ENCODE data around the gene RASGRP4. TPM values are rescaled to one million over a fixed set of nuclear protein-coding genes. Genes with fewer than 3 reads are reported as not detected.

RASGRP4 gene
- total RNA-seq, 1 experiment from 2014 or later = not detected

- no peaks in the 10 kb centered on the region for H3K9me2 ChIP-seq (replicated peaks; ENCODE audit: low read length)
- ChIA-PET CTCF (no interaction called here), POLR2A (ENCODE audit: unreplicated experiment) (no interaction called here)
- intact Hi-C loops (cut with micrococcal nuclease) = no loop called here
- no peak overlapping the region for H3K4me2 ChIP-seq (ENCODE audit: low read length)
- no peaks in the 10 kb centered on the region for H3K79me2 ChIP-seq (ENCODE audit: low read length)
- H3K4me3 ChIP-seq (ENCODE audit: low read length) = no peak overlapping the region
- no peak overlapping the region for H2AFZ ChIP-seq (ENCODE audit: low read length)
- no peaks in the 10 kb centered on the region for H3K36me3 ChIP-seq (ENCODE audit: low read depth, low read length)
- no peaks in the 10 kb centered on the region for H3K9me3 ChIP-seq (ENCODE audit: low read length)
- no peaks in the 10 kb centered on the region for H3K4me1 ChIP-seq (ENCODE audit: insufficient read depth, low read length)
- DNase-seq (no peak), ATAC-seq (no peak)
- H3K27me3 ChIP-seq (ENCODE audit: low read length) = peaks cover 12% of the 10 kb centered on the region
- no peaks in the 10 kb centered on the region for H4K20me1 ChIP-seq (ENCODE audit: low read length)
- no peaks in the 10 kb centered on the region for H3F3A ChIP-seq (ENCODE audit: low read length, unreplicated experiment)
- no peak overlapping the region for H3K27ac ChIP-seq (ENCODE audit: low read length)
- no peak for TF ChIP-seq EZH2phosphoT487 (IDR thresholded peaks at IDR 0.05; ENCODE audit: borderline replicate concordance, low read length)
- no peak for TF ChIP-seq CTCF (conservative IDR thresholded peaks at IDR 0.05; ENCODE audit: low read depth, low read length)
- no peak for TF ChIP-seq EZH2 (IDR thresholded peaks at IDR 0.05; ENCODE audit: low read length, unreplicated experiment)
- no peak overlapping the region for H3K9ac ChIP-seq (ENCODE audit: low read length)
- no TSS peak for BruUV-seq (replicated peaks)
These were observed 43.1 kb upstream of the RASGRP4 start for GRCh38 chr19:38469151-38469550.

- H3K36me3 ChIP-seq (ENCODE audit: low read depth, low read length) = no peaks in the 10 kb centered on the region
- peaks cover 12% of the 10 kb centered on the region for H3K27me3 ChIP-seq (ENCODE audit: low read length)
- no peaks in the 10 kb centered on the region for H3K9me3 ChIP-seq (ENCODE audit: low read length)
- no peak overlapping the region for H3K4me2 ChIP-seq (ENCODE audit: low read length)
- no peaks in the 10 kb centered on the region for H3K9me2 ChIP-seq (replicated peaks; ENCODE audit: low read length)
- H3K4me3 ChIP-seq (ENCODE audit: low read length) = no peak overlapping the region
- no peak for TF ChIP-seq EZH2phosphoT487 (IDR thresholded peaks at IDR 0.05; ENCODE audit: borderline replicate concordance, low read length)
- no peak for TF ChIP-seq EZH2 (IDR thresholded peaks at IDR 0.05; ENCODE audit: low read length, unreplicated experiment)
- TF ChIP-seq CTCF (conservative IDR thresholded peaks at IDR 0.05; ENCODE audit: low read depth, low read length) = no peak
- ChIA-PET POLR2A (ENCODE audit: unreplicated experiment) (no interaction called here), CTCF (no interaction called here)
- no peaks in the 10 kb centered on the region for H3K4me1 ChIP-seq (ENCODE audit: insufficient read depth, low read length)
- no peak overlapping the region for H3K9ac ChIP-seq (ENCODE audit: low read length)
- DNase-seq (no peak), ATAC-seq (no peak)
- no peaks in the 10 kb centered on the region for H3F3A ChIP-seq (ENCODE audit: low read length, unreplicated experiment)
- H3K79me2 ChIP-seq (ENCODE audit: low read length) = no peaks in the 10 kb centered on the region
- no peak overlapping the region for H2AFZ ChIP-seq (ENCODE audit: low read length)
- H3K27ac ChIP-seq (ENCODE audit: low read length) = no peak overlapping the region
- intact Hi-C loops (cut with micrococcal nuclease) = no loop called here
- no TSS peak for BruUV-seq (replicated peaks)
- no peaks in the 10 kb centered on the region for H4K20me1 ChIP-seq (ENCODE audit: low read length)
These were observed 41.8 kb upstream of the RASGRP4 start for GRCh38 chr19:38467541-38468525.

GRCh38 chr19:38466050-38466449, 40.0 kb upstream of the RASGRP4 start:
- Histone ChIP-seq H3K27ac (ENCODE audit: low read length) (no peak overlapping the region), H3K9me2 (replicated peaks; ENCODE audit: low read length) (no peaks in the 10 kb centered on the region), H3K79me2 (ENCODE audit: low read length) (no peaks in the 10 kb centered on the region), H3K27me3 (ENCODE audit: low read length) (peaks cover 4% of the 10 kb centered on the region), H3K9ac (ENCODE audit: low read length) (no peak overlapping the region), H3F3A (ENCODE audit: low read length, unreplicated experiment) (no peaks in the 10 kb centered on the region), H3K4me2 (ENCODE audit: low read length) (no peak overlapping the region), H3K4me3 (ENCODE audit: low read length) (no peak overlapping the region), H3K9me3 (ENCODE audit: low read length) (no peaks in the 10 kb centered on the region), H3K4me1 (ENCODE audit: insufficient read depth, low read length) (no peaks in the 10 kb centered on the region), H3K36me3 (ENCODE audit: low read depth, low read length) (no peaks in the 10 kb centered on the region), H2AFZ (ENCODE audit: low read length) (no peak overlapping the region), H4K20me1 (ENCODE audit: low read length) (no peaks in the 10 kb centered on the region)
- BruUV-seq (replicated peaks) = no TSS peak
- ATAC-seq (no peak), DNase-seq (no peak)
- TF ChIP-seq EZH2phosphoT487 (IDR thresholded peaks at IDR 0.05; ENCODE audit: borderline replicate concordance, low read length) (no peak), EZH2 (IDR thresholded peaks at IDR 0.05; ENCODE audit: low read length, unreplicated experiment) (no peak), CTCF (conservative IDR thresholded peaks at IDR 0.05; ENCODE audit: low read depth, low read length) (no peak)
- POLR2A ChIA-PET (ENCODE audit: unreplicated experiment) = no interaction called here
- CTCF ChIA-PET = no interaction called here
- intact Hi-C loops (cut with micrococcal nuclease) = no loop called here

Data from PC-3 (cell line).